ENCODE measurements around the gene SKIC8.

- TF ChIP-seq POLR2AphosphoS5 (IDR thresholded peaks at IDR 0.05; ENCODE audit: insufficient read depth in 1 of 2, low read depth in 1 of 2) (no peak), POLR2A (IDR thresholded peaks at IDR 0.05) (no peak)
- TF ChIP-seq, protein P1, sequence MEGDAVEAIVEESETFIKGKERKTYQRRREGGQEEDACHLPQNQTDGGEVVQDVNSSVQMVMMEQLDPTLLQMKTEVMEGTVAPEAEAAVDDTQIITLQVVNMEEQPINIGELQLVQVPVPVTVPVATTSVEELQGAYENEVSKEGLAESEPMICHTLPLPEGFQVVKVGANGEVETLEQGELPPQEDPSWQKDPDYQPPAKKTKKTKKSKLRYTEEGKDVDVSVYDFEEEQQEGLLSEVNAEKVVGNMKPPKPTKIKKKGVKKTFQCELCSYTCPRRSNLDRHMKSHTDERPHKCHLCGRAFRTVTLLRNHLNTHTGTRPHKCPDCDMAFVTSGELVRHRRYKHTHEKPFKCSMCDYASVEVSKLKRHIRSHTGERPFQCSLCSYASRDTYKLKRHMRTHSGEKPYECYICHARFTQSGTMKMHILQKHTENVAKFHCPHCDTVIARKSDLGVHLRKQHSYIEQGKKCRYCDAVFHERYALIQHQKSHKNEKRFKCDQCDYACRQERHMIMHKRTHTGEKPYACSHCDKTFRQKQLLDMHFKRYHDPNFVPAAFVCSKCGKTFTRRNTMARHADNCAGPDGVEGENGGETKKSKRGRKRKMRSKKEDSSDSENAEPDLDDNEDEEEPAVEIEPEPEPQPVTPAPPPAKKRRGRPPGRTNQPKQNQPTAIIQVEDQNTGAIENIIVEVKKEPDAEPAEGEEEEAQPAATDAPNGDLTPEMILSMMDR (IDR thresholded peaks at IDR 0.05): no peak
Observed at GRCh38 chr15:78272776-78273175, 26.6 kb downstream of the SKIC8 start.
